Stimulated activated CD8-positive, alpha-beta memory T cell treated with anti-CD3 and anti-CD28 coated beads, Interleukin-4, amount 100 ng/mL, for 1 hour (primary cell): Measurements from ENCODE around the gene CEP131.

Experiments used
- DNase-seq, 2 donors: peaks; one replicate each; pipeline ENCODE4 v3.0.0-alpha.2; 2020; ENCODE audit warnings: low read depth in 2 of 2, low spot score in 1 of 2

Gene CEP131

DNA sequence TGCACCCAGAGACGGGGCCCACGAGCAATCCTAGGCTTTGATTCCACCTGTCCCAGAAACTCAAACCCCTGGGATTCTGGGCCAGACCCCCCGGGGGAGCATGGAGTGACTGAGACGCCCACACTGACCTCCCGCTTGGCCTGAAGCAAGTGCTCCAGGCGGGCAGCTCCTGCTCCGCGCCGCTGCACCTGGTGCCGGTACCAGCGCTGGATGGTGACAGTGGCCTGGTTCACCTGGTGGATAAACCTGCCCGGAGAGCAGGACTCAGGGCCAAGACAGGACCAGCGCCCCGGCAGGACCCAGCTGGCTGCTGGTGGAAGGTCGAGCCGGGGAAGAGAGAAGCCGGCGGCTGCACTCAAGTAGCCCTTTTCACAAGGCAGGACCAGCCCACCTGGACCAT lies 22.6 kb downstream of the CEP131 start:
- DNase-seq: no peak

DNA sequence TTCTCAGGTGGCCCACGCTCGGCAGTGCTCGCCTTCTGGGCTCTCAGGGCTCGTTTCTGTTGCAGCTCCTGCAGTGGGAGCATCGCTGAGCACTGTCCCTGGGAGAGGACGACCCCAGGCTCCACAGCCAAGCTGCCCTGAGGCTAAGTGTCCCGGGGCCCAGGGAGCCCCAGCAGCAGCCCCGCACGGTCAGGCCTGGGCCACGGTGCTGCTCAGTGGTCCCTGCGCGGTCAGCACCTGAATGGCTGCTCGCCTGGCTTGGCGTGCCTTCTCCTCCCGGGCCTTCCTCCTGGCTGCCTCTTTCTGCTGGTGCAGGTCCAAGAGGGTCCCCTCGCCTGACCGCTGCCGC lies 23.3 kb downstream of the CEP131 start:
- no peak for DNase-seq

DNA sequence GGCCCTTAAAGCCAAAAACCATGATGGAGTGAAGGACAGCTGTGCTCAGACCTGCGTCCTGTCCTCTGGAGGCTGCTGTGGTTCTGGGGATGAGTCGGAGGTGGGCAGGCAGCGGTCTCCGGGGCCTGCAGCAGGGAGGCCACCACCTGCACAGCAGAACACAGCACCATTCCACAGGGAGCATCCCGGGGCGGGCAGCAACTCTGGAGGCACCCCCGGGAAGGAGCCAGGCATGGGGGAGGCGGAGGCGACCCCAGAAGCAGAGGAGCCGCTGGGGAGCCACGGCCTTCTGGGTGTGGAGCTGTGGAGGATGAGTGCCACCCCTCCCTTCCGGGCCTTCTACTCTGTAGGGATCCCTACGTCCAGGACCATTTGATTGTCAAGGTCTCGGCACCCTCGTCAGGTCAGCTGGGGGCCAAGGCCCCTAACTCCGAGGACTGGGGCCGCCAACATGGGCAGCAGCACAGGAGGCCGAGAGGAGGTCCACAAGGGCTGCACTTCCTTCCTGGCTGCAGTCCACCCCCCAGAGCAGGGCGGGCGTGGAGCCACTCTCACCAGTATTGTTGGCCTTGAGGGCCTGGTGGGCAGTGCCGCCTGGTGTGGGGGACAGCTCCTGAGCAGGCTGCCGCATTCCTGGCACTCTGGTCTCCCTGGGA lies 23.8 kb downstream of the CEP131 start:
- no peak for DNase-seq

DNA sequence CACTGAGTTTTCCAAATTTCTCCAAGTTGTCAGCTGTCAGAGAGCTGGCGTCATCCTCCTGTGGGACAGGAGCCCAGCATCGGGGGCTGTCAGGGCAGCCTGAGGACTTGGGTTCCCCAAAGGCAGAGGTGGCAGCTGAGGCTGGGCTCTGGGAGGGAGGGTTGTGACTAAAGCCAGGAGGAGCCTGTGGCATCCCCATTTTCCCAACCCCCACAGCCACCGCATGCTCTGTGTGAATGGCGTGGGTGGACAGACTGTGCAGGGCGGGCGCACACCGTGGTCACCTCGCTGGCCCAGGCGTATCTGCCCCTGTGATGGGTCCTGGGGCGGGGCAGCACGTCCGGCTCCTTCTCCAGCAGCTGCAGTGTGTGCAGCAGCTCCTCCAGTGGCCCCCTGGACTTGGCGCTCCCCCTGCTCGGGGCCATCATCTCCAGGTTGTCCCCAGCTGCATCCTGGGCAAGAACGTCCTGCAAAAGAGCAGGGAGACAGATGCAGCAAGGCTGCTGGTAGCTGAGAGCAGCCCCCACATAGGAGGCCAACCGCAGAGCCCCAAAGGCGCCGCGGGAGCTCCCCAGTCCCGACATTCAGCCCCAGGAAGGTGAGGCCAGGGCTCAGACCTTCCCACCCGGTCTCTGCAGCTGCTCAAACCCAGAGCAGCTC lies 24.8 kb downstream of the CEP131 start:
- DNase-seq: no peak

DNA sequence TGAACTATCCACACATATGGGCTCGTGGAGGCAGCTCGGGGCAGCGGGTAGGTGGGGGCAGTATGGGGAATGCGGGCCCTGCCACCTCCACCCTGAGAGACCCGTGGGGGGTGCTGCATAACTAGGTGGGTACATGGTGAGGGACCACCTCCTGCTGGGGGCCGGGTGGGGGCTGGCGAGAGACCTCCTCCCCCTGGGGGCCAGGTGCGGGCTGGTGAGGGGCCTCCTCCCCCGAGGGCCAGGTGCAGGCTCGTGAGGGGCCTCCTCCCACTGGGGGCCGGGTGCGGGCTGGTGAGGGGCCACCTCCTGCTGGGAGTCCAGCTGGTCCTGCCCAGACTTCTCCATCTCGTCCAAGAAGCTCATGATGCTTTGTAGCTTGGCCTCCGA lies 25.4 kb downstream of the CEP131 start:
- no peak for DNase-seq

DNA sequence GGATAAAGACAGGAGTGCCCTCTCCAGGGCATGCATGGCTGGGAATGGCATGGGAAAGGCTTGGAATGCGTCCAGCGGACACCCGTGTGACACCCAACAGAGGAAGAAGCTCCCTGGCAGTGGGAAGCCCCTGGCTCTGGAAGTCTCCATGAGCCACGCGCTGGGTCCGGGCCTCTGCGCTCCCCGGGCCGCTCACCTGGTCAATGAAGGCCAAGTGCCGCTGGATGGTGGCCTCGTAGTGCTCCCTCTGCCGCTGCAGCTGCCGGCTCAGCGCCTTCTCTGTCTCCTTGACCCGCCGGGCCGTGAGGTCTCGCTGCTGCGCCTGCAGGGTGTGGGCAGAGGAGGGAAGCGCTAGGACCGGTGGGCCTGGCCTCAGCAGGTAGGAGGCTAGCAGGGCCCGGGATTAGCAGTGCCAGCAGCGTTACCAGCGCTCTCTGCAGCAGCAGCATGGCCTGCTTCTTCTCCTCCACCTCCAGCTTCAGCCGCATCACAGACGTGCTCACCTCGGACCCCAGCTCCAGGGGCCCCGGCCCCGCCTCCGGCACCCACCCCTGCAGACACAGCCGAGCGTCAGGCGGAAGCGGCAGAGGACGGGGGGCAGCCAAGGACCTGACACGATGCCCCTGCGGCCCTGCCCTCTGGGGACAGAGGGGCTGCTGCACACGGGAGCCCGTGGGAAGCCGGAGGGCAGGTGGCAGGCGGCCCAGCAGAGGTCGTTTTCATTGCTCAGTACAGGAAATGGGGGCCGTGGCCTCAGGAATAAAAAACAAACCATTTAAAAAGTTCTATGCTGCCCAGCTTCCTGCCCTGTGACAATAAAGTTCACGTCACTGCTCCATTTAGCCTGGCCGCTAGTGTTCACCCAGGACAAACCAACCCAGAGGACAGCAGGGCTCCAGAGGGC lies 26.0 kb downstream of the CEP131 start:
- DNase-seq: no peak

DNA sequence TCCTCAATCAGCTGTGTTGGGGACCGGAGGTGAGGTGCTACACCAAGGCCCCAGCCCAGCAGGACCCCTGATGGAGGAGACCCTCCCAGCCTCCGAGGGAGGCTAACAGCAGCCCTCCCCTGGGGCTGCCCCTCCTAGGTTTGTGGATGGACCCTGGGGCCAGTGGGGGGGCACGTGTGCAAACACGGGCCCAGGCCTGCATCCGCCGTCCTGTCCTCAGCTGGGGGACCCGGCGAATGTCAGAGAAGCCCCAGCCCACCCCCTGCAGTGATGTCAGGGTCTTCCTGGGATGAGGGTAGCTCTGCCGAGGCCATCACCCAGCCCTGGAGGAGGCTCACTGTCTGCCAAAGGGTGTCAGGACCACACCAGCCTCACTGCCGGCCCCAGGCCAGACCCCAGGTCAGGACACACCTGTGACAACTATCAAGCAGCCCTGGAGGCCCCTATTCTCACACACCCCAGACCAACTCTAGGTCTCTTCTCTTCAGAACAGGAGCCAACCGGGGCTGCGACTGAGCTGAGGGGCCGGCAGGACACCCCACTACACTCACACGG lies 26.7 kb downstream of the CEP131 start:
- no peak for DNase-seq

DNA sequence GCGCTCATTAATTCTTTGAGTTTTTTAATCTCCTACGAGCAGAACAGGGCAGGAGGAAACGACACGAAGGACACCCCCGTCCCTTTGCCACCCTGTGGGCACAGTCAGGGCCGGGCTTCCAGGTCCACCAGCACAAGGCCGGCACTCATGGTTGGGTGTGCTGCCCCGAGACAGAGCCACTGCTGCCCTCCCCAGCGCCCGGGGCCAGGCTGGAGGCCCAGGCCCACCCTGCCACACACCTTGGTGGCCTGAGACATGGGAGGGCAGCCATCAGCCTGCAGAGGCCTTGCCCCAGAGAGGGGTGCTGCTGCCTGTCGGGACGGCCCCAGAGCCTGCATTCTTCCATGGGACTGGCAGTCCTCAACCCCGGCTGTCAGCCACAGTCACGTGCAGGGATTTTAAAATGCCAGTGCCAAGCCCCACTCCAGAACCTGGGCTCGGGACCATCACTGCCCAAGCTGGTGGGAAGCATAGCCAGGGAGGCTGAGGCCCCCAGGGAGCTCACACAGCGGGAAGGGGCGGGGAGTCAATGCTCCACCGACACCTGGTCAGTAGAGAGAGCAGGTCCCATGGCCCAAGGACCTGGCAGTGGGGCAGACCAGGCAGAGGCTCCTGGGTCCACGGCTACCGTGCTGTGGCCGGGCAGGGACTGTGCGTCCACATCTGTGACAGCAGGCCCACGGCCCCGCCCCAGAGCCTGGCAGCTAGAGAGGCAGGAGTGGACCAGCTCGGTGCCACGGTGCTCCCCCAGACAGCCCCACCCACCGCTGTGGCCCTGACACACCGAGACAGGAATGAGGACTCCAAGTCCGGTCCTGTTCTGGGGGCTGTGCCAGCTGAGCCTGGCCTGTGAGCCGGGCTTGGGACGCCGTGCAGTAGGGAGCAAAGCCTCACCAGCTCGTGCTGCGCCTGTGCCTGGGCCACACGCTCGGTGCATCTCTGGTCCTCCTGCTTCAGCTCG lies 27.5 kb downstream of the CEP131 start:
- no peak for DNase-seq

DNA sequence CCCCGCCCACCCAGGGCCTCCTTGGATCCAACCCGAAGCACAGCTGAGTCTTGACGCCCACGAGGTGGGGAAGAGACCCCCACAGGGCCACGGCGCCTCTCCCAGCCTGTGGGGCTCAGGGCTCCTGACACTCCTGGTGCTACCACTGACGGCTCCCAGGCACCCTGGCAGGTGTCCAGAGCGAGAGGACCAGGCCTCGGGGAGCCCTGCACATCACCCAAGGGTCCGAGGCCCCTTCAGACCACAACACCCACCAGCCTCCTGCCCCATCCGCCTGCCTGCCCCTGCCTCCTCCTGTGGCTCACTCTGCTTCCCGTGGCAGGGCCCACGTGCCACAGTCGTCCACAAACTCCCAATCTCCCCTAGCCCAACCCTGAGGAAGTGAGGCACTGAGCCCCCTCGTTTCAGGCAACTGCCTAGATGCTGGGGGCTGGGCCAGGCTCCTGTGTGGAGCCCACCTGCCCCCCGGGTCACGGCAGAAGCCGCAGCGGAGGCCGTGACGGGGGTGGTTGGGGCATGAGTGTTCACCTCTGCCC lies 28.5 kb downstream of the CEP131 start:
- DNase-seq: no peak

DNA sequence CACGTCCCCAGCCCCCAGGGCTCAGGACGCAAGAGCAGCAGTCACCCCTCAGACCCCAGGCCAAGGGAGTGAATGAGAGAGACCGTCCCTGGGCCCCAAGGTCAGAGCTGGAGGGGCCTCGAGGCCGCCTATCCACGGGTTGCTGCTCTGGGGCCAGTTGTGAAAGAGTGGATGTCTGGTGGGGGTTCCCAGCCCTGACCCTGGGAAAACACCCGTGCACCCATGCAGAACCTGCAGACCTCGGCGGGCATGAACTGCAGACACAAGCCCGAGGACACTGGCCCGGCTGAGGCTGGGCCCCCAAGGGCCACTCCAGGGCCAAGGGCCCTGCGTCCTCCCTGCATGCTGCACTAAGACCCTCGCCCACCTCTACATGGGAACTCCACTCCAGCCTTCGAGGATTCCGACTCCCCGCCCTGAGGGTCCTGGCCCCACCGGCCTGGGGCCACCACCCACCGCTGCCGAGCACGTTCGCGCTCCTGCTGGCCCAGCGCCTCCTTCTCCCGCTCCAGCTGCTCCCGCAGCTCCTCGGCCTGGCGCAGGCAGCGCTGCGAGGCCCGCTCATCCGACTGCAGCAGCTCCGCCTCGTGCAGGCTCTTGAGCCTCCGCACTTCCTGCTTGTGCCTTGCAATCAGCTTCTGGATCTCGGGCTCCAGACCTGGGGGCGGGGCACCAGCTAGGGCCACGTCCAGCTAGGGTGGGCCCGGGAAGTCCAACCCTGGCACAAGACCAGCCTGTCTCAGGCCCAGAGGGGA lies 29.1 kb downstream of the CEP131 start:
- DNase-seq: no peak

DNA sequence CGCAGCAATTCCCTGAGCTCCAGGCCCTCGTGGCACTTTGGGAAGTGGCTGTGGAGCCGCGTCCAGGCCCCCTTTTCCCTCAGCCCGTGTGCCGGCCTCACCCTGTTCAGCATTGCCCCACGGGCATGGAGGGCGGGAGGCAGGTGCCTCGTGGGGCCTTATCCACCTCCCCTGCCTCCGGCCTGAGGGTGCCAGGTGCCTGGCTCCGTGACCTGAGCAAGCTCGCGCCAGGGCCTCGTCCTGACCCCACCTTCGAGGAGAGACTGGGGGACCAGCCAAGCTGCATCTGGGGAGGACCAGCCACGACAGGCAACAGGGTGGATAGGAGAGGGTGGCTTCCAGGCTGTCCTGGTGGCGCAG lies 29.7 kb downstream of the CEP131 start:
- DNase-seq: no peak

DNA sequence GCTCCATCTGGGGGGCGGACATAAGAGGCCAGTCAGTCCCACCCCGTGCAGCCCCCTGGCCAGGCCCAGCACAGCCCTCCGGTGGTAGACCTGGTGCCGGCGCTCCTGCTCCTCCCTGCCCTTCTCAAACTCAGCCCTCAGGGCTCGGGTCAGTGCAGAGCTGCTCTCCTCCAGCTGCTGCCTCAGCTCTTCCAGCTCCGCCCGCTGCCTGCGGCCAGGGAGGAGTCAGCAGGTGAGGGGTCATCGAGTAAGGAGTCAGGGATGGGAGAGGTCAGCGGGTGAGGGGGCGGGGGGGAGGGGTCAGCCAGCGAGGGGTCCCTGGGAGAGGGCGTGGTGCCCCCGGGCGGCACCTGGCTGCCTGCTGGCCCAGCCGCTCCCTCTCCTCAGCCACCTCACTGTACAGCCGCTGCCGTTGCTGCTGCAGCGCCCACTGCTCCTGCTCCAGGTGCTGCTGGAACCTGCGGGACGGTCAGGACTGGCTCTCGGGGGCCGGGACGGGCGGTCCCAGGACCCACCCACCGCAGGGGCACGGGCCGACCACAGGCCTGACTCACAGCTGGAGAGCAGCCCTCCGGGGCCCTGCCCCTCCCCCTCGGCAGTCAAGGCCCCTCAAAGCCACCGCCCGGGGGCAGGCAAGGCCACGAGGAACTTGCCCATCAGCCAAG lies 30.2 kb downstream of the CEP131 start:
- no peak for DNase-seq

DNA sequence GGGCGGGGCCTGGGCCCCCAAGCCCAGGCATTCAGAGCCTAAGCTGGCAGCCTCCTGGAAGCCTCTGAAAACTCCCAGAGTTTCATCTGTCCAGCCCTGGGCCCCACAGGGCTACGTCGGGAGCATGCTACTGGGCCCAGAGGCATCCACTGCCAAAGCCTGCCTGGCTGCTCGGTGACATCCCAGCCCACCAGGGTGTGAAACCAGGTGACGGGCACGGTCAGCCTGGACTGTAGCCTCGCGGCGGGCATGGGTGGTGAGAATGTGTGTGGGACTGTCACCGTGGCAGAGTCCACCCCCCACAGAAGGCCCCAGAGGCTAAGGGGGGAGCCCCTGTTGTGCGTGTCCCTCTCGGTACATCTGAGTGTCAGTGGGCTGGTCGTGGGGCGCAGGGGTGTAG lies 31.1 kb downstream of the CEP131 start:
- no peak for DNase-seq

DNA sequence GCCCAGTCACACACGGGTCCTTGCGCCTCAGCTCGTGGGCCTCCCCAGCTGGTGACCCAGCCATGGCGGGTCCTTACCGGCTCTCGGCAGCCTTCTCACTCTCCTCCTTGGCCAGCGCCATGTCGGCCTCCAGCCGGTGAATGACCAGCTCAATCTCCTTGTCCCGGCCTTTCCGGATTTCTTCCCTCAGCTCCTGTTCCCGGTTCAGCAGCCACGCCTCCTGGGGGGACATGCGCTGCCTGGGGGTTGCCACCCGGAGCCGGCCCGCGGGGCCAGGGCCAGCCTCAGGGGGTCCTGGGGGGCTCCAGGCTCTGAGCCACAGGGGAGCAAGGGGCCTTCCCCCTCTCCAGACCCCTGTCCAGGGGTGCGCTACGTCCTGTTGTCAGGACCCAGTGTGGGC lies 31.6 kb downstream of the CEP131 start:
- DNase-seq: no peak

DNA sequence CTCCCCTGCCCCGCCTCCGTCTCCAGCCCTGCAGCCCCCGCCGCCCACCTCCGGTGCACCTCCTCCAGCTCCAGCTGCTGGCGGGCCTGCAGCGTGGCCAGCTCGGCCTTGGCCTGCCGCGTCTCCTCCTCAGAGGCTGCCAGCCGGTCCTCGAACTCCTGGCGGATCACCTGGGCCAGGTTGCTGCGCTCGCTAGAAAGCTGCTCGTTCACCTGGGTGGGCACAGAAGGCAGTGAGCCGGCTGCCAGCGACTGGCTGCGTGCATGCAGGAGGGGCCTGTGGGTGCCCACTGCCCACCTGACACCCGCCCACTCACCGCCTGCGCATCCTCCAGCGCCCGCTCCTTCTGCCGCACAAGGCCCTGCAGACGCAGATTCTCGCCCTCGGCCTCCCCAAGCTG lies 32.2 kb downstream of the CEP131 start:
- DNase-seq: no peak

DNA sequence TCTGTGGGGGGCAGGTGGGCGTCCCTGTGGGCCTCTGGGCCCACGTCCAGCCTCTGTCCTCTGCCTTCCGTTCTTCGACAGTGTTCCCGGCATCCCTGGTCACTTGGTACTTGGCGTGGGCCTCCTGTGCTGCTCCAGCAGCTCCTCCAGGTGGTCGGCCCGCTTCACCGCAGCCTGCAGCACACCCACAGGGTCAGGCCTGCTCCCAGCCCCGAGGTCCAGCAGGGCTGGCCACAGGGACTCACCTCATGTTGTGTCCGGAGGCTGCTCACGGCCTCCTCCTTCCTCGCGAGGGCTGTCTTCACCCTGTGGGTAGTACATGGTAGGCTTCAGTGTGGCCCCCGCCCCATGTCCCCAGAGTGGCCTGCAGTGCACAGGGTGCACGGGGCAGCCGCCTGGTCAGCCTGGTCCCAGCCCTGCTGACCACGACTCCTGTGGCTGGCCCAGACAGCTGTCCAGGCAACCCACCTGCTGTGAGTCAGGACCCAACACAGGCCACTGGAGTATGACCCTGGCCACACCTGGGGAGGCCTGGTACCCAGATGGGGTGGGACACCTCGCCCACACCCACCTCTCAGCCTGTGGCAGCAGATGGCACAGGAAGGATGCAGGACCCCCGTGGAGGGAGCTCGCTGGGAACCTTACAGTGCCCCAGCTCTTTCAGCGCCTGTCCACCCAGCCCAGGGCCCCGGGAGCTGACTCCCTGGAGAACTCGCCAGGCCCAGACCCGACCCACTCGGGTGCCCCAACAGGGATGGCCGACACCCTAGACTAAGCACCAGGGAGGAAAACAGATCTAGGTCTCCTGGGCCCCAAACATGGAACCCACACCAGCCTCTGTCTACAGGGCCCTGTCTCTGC lies 32.9 kb downstream of the CEP131 start:
- DNase-seq: no peak

DNA sequence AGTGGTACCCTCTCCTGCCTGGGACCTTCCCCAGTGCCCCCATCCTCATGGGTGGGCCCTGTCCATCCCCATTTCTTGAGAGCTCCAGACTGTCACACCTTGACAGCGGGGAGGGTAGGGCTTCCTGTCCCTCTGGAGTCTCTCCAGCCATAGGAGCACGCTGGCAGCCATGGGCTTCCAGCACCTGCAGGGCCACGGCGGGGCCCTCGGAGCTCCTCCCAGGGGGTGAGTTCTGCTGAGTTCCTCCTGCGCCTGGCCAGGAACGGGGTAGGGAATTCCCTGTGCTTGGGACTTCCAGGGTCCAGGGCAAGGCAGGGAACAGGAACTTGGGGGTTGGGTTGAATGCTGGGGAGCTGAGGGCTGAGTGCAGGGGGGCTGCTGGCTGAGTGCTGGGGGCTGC lies 33.7 kb downstream of the CEP131 start:
- no peak for DNase-seq

DNA sequence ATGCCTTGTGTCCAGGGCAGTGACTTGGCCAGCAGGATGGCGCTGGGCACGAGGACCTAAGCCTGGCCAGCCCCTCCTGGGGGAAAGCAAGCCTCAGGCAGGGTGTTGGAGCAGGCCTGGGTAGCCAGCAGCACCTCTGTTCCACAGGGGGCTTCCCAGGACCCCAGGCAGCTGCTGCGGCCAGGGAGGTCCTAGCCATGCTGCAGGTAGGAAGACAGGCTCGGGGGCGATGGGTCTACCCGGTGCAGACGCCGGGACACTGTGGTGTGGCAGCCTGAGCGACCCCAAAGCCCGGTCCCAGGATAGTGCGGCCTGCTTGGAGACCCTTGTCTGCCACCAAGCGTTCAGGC lies 34.3 kb downstream of the CEP131 start:
- no peak for DNase-seq
